ENCODE data around the gene IRF1. TPM values are rescaled to one million over a fixed set of nuclear protein-coding genes. Genes with fewer than 3 reads are reported as not detected.
"Not testable (repeated sequence)": the region's sequence is repeated elsewhere in the genome, so short reads cannot be mapped to it uniquely, and the experiment has no call there.

IRF1 gene
- total and polyA plus RNA-seq, 2 of the 4 experiments (the other 2 are of a cell fraction): 11.1 to 18.9 TPM

DNA sequence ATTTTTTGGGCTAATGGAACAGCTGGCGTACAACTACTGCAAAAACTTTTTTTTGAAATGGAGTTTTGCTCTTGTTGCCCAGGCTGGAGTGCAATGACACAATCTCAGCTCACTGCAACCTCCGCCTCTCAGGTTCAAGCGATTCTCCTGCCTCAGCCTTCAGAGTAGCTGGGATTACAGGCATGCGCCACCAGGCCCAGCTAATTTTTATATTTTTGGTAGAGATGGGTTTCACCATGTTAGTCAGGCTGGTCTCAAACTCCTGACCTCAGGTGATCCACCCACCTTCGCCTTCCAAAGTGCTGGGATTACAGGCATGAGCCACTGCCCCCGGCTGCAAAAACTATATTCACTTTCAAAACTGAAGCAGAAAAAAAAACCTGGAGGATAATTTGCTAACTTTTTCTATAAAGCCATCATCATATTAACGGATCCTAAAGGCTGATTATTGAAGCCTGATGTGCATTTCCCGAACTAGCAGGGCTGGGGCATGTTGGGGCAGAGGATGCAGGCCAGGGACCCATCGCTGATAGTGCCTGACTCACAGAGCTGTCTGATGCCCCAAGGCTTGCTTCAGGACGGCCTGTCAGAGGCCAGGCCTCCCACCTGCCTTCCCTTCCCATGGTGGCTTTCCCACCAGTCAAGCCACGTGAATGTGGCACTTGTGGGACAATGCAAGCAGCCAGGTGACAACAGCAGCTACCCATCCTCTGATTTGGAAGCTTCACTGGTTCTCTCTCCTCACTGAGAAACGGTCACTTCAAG is 5.5 kb downstream of the IRF1 start:
- DNase-seq; H4K91ac ChIP-seq (ENCODE audit: insufficient read depth, low read depth, low read length); dilution Hi-C loops (cut with HindIII; ENCODE audit: low sequenced_read_pairs, unreplicated experiment); H2BK120ac ChIP-seq (ENCODE audit: low read depth, low read length); H3K27ac ChIP-seq (ENCODE audit: insufficient read depth, low read length); H4K5ac ChIP-seq (ENCODE audit: low read depth, low read length); ATAC-seq (ENCODE audit: low read depth); POLR2A ChIA-PET (ENCODE audit: unreplicated experiment); H3K9ac ChIP-seq (ENCODE audit: low read depth, low read length); intact Hi-C loops (cut with micrococcal nuclease); H2BK5ac ChIP-seq (ENCODE audit: low read depth, low read length, poor library complexity, severe bottlenecking); H3K27me3 ChIP-seq (ENCODE audit: control insufficient read depth, insufficient read depth, low read length); H3K23ac ChIP-seq (ENCODE audit: low read depth, low read length); H3K18ac ChIP-seq (ENCODE audit: low read depth, low read length); H2AK9ac ChIP-seq (replicated peaks; ENCODE audit: low read depth, low read length, poor library complexity); H2BK15ac ChIP-seq (ENCODE audit: low read depth, low read length); H3K4ac ChIP-seq (ENCODE audit: low read depth, low read length); H2AK5ac ChIP-seq (ENCODE audit: low read depth, low read length); H3K4me2 ChIP-seq (ENCODE audit: low read depth, low read length); CTCF ChIA-PET; H3K4me3 ChIP-seq (ENCODE audit: insufficient read depth, low read depth, low read length); H3K14ac ChIP-seq (replicated peaks; ENCODE audit: low read depth, low read length); H3K9me3 ChIP-seq (ENCODE audit: control insufficient read depth, insufficient read depth, low read length); H3K56ac ChIP-seq (ENCODE audit: extremely low read depth, insufficient read depth, low read length); BruUV-seq (replicated peaks); H4K8ac ChIP-seq (ENCODE audit: low read depth in 2 of 2, low read length in 2 of 2); H2AFZ ChIP-seq (replicated peaks; ENCODE audit: low read length, poor library complexity); H2BK20ac ChIP-seq (ENCODE audit: low read depth, low read length): not testable (repeated sequence)
- peaks cover 15% of the 10 kb centered on the region for H3K4me1 ChIP-seq (ENCODE audit: control insufficient read depth, insufficient read depth, low read length)
- H3K79me1 ChIP-seq (ENCODE audit: low read depth in 1 of 2, low read length in 2 of 2): peaks cover 40 to 72% of the 10 kb centered on the region in 2 experiments
- peaks cover 58% of the 10 kb centered on the region for H3K36me3 ChIP-seq (ENCODE audit: control insufficient read depth, insufficient read depth, low read length)
- H3K9me1 ChIP-seq (ENCODE audit: insufficient read depth, low read length): peaks cover 38% of the 10 kb centered on the region
- in situ Hi-C loops (cut with MboI; ENCODE audit: low sequenced_read_pairs): loop anchor here (25.0 kb wide), 1 partner anchor 398 kb away; no protein-coding TSS in a partner anchor
- H4K20me1 ChIP-seq (ENCODE audit: insufficient read depth, low read length): peaks cover 41% of the 10 kb centered on the region
- 80% methylated on average over 3 of the region's 12 CpGs; no CpG with 5 or more reads in 1 of the 2 experiments for WGBS, 2 experiments (ENCODE audit: extremely low coverage in 2 of 2, insufficient read length in 1 of 2)
